GM12891 (cell line): Measurements from ENCODE around the gene NKIRAS2.
"Not testable (repeated sequence)": the region's sequence is repeated elsewhere in the genome, so short reads cannot be mapped to it uniquely, and the experiment has no call there.

Source experiments
- DNase-seq: peaks from one replicate; pipeline ENCODE4 v3.0.0; 2011; ENCODE audit warnings: low spot score; ENCODE audit not compliant: insufficient read length
- FAIRE-seq: peaks from 2 replicates; lab custom pipeline; 2011; peaks lifted over from hg19 to GRCh38; lab: Jason Lieb, UNC
- PAX5 ChIP-seq: IDR thresholded peaks from 2 replicates; pipeline ENCODE4 v1.6.1; 2011; ENCODE audit warnings: low read length, moderate library complexity, mild to moderate bottlenecking; ENCODE audit not compliant: insufficient read depth, severe bottlenecking
- POLR2A ChIP-seq: IDR thresholded peaks from 2 replicates; pipeline ENCODE4 v1.6.1; 2011; ENCODE audit warnings: low read depth, low read length, control low read depth
- POLR2AphosphoS5 ChIP-seq: IDR thresholded peaks from 2 replicates; pipeline ENCODE4 v1.6.1; 2011; ENCODE audit warnings: low read depth, low read length, control low read depth
- POU2F2 ChIP-seq: IDR thresholded peaks from 2 replicates; pipeline ENCODE4 v1.6.1; 2011; ENCODE audit warnings: low read depth, mild to moderate bottlenecking, control low read depth, low read length, moderate library complexity
- SPI1 ChIP-seq: IDR thresholded peaks from 2 replicates; pipeline ENCODE4 v1.6.1; 2011; ENCODE audit warnings: low read depth, low read length, control low read depth
- TAF1 ChIP-seq: IDR thresholded peaks from 2 replicates; pipeline ENCODE4 v1.6.1; 2011; ENCODE audit warnings: low read depth, low read length, control low read depth

Gene NKIRAS2

DNA sequence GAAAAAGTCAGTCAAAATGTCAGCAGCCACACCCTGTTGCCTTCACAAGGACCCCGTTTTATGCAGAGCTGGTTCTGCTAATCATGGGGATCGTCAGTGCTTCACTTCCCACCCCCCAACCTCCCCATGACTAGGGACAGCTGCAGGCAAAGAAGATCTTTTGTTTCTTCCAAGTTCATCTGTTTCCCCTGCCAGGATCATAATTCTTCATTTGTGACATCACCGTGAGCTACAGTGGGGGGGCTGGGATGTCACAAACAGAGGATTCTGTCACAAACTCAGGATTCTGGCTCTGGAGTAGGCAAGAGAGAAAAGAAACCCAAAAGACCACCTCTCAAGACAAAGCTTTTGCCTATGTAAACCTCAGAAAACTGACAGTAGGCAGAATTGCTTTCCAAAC lies 27.3 kb upstream of the NKIRAS2 start:
- TF ChIP-seq POLR2A = no peak
- no peak for TF ChIP-seq PAX5
- no peak for TF ChIP-seq SPI1
- TF ChIP-seq POU2F2 = no peak
- no peak for TF ChIP-seq TAF1
- no peak for TF ChIP-seq POLR2AphosphoS5
- FAIRE-seq = no peak
- DNase-seq = no peak

DNA sequence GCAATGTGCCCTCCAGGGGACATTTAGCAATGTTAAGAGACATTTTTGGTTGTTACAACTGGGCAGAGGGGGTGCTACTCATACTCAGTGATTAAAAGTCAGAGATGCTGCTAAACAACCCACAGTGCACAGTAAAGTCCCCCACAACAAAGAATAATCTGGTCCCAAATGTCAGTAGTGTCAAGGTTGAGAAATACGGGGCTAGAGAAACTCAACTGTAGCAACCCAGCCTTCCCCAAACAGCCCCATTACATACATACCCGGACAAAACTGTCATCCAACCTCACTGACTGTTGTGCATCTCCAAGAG lies 23.1 kb upstream of the NKIRAS2 start:
- FAIRE-seq = peak; percentile 69
- DNase-seq = no peak
- TF ChIP-seq POU2F2 (no peak), PAX5 (no peak)

DNA sequence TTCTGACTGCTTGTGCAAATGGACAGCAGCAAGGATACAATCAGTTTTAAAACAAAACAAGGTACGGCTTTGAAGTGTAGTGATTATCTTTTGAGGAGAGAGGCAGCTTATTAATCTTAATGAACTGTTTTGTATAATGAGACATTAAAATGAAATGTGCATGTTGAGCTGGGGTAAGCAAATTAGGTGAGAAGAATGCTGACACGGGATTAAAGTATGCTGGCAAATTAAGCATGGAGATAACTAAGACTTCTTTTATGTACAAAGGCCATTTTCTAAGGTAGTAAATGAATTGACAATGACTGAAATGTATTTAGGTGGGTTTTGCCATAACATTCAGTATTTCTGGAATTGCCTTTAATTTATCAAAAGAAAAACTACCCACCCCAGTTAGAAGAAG lies 21.4 kb upstream of the NKIRAS2 start:
- DNase-seq (no peak), FAIRE-seq (no peak)
- TF ChIP-seq POLR2A (no peak), PAX5 (no peak), POLR2AphosphoS5 (no peak), TAF1 (no peak), SPI1 (no peak), POU2F2 (no peak)

DNA sequence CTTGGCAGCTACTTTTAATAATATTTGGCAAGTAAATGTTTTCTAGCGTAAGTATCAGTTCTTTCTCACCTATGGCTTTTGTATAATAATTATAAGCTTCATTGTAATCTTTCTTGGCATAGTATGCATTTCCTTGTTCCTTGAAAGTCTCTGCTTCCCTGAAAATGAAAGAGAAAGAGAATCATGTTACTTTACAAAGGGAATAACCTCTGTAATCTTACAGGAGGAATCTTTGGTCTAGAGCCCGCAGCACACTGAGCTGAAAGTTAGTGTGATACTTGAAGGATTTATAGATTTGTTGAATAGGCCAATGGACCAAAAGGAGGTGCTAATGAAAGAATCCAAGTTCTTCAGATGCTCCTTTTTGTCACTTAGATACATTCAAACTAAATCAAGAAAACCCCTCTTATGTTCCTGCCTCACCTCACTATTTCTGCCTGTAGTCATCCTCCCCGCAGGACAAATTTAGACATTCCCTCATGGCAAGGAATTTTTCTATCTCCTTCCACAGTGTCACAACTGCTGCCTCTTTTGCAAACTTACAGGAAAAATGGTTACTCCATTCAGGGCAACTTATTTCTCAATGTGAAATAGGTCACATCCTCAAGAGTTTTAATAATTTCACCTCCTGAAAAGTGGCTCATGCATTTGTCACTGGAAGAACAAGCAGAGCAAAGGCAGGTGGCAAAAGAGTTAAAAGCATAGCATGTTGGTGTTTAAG lies 19.3 kb upstream of the NKIRAS2 start:
- TF ChIP-seq POLR2AphosphoS5 = no peak
- no peak for TF ChIP-seq POU2F2
- no peak for TF ChIP-seq SPI1
- no peak for TF ChIP-seq TAF1
- no peak for TF ChIP-seq PAX5
- TF ChIP-seq POLR2A = no peak
- FAIRE-seq = no peak
- no peak for DNase-seq

DNA sequence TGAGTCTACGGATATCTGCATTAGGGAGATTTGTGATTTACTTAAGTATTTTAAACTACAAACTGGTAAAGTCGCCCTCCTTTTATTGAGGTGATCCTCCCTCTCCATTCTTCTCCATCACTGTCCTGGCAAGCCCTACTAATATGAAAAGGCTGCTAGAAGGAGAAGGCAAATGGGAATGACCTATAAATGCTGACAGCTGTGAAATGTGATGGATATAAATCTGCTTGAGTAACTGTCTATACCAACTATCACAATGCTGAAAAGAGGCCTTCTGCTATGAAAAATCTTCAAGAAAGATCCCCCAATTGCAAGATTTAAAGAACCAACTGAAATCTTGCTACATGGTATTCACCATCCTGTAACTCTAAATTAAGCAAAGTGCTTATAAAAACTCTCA lies 18.2 kb upstream of the NKIRAS2 start:
- FAIRE-seq = no peak
- TF ChIP-seq SPI1 = no peak
- no peak for TF ChIP-seq POLR2A
- TF ChIP-seq TAF1 = no peak
- no peak for TF ChIP-seq PAX5
- TF ChIP-seq POLR2AphosphoS5 = no peak

DNA sequence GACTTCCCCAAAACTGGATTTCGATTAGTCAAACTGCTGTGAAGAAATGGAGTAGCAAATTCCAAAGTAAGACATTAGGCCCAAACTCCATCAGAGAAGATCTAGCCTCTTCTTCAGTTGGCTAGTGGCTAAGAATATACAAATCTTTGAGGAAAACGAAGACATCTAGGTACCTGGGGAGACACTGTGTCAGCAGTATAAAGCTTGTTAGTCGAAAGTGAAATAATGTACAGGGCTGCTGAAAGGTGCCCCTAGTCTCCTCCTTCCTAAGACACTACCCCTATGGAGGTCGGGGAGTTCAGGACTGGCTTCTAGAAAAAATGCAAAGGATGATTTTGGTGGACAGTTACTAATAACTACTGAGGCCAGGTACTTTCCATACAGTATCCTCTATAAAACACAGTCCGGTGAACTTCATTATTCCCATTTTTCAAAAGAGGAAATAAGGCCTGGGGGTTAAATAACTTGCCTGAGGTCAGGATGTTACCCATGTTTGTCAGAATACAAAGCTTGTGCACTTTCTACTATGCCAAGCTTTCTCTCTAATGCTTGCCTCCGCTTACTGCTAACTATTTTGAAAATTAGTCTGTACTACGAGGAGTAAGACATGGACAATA lies 17.6 kb upstream of the NKIRAS2 start:
- no peak for DNase-seq
- TF ChIP-seq TAF1 (no peak), POU2F2 (no peak), POLR2AphosphoS5 (no peak), SPI1 (no peak)
- FAIRE-seq = no peak

More for the DNA sequence above, 18.2 kb upstream of the NKIRAS2 start:
- no peak for DNase-seq

DNA sequence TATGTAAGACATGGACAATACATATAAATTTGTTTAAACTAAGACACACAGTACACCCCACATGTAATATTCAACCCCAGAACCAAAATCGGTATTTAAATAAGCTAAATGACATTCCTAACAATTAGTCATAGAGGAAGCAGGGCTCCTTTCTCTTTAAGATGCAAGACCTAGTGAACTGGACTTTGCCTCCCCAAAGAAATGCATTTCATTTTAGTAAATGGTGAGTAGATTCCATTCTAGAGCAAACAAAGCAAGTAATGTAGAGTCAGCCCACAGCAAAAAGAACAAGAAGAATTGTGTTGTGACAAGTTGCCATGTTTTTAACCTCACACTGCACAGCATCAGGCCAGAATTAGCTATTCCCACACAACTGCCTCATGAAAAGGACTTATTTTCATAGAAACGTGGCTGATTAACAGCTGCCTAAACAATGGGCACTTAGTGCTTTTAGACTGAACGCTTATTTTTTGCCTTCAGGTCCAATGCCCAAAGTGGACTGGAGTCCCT lies 17.0 kb upstream of the NKIRAS2 start:
- no peak for TF ChIP-seq POU2F2
- no peak for TF ChIP-seq POLR2AphosphoS5
- FAIRE-seq (no peak), DNase-seq (no peak)

DNA sequence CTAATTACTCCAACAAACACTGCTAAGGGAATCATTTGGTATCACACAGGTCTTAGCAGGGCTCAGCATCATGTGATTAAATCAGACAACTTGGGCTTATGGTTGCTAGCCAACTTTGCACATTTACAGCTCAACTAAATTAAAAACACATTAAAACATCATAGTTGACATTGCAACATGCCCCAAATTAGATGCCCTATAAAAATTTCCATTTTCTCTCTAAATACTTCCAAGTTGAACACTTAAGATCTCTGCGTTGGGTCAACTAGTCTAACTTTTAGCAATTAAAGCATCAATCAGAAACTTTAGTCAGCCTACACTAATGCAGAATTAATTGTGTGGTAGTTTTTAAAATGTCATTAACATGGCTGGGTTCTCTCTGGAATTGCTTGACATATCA lies 14.7 kb upstream of the NKIRAS2 start:
- DNase-seq (no peak), FAIRE-seq (no peak)

DNA sequence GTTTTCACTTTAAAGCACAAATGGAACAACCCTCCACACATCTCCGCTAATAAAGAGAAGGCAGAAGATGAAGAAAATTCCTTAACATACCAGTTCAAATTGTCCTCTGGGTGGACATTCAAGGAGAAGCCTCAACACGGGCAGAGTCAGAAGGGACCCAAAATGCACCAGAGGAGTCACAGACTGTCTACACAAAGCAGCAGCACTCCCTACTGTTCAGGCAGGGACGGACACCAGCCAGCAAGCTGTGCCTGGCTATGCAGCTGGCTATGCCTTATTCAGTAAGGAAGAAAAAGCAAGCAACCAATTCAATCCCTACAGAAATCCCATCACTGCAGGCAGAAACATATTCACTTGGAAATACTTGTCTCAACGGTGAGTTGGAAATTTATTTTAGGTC lies 10.7 kb upstream of the NKIRAS2 start:
- FAIRE-seq (no peak), DNase-seq (no peak)
- TF ChIP-seq POLR2A = no peak
- TF ChIP-seq PAX5 = no peak
- TF ChIP-seq SPI1 = no peak
- TF ChIP-seq POLR2AphosphoS5 = no peak
- no peak for TF ChIP-seq TAF1
- no peak for TF ChIP-seq POU2F2

More for the DNA sequence above, 14.7 kb upstream of the NKIRAS2 start:
- no peak for TF ChIP-seq SPI1
- no peak for TF ChIP-seq POLR2A
- TF ChIP-seq TAF1 = no peak
- TF ChIP-seq PAX5 = no peak
- TF ChIP-seq POU2F2 = no peak
- TF ChIP-seq POLR2AphosphoS5 = no peak

DNA sequence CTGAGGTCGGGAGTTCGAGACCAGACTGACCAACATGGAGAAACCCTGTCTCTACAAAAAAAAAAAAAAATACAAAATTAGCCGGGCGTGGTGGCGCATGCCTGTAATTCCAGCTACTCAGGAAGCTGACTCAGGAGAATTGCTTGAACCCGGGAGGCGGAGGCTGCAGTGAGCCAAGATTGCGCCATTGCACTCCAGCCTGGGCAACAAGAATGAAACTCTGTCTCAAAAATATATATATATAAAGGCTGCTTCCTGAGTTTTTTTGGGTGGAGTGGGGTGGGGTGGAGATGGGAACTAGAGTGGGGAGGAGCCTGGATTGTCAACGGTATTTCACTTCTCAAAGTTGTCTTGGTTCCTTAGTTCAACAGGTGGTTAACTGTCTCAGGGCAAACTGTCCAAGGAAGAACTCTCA lies 9.6 kb upstream of the NKIRAS2 start:
- not testable (repeated sequence) for FAIRE-seq

More for the DNA sequence above, 9.6 kb upstream of the NKIRAS2 start:
- DNase-seq = not testable (repeated sequence)
